ENCODE results near the gene ALG1L2.

DNA sequence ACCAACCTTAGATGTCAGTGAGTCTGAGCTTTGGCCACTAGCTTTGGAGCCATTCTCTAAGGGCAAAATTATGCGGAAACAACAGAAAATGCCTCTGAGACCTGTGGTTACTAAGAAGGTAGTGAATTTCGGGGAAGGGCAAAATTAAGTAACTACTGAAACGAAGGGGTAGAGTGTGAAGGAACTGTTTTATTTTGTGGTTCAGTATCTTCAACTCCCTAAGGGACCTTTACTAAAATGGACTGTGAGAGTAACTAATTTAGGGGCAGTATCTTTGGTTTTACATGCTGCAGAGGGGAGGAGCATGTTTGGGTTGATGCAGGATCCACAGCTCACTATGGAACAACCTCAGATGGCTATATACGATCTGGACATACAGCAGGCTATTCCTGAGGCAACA lies 8.0 kb upstream of the ALG1L2 start:
- TF ChIP-seq POLR2A (IDR thresholded peaks at IDR 0.05) (no peak), POLR2AphosphoS5 (IDR thresholded peaks at IDR 0.05) (no peak)
- TF ChIP-seq, protein P1, sequence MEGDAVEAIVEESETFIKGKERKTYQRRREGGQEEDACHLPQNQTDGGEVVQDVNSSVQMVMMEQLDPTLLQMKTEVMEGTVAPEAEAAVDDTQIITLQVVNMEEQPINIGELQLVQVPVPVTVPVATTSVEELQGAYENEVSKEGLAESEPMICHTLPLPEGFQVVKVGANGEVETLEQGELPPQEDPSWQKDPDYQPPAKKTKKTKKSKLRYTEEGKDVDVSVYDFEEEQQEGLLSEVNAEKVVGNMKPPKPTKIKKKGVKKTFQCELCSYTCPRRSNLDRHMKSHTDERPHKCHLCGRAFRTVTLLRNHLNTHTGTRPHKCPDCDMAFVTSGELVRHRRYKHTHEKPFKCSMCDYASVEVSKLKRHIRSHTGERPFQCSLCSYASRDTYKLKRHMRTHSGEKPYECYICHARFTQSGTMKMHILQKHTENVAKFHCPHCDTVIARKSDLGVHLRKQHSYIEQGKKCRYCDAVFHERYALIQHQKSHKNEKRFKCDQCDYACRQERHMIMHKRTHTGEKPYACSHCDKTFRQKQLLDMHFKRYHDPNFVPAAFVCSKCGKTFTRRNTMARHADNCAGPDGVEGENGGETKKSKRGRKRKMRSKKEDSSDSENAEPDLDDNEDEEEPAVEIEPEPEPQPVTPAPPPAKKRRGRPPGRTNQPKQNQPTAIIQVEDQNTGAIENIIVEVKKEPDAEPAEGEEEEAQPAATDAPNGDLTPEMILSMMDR (IDR thresholded peaks at IDR 0.05), result no peak
